ENCODE results near the gene ARHGEF6. TPM values are rescaled to one million over a fixed set of nuclear protein-coding genes. Genes with fewer than 3 reads are reported as not detected.

ARHGEF6 gene
- total RNA-seq, 1 donor from 2014 or later: 4.7 TPM

DNA sequence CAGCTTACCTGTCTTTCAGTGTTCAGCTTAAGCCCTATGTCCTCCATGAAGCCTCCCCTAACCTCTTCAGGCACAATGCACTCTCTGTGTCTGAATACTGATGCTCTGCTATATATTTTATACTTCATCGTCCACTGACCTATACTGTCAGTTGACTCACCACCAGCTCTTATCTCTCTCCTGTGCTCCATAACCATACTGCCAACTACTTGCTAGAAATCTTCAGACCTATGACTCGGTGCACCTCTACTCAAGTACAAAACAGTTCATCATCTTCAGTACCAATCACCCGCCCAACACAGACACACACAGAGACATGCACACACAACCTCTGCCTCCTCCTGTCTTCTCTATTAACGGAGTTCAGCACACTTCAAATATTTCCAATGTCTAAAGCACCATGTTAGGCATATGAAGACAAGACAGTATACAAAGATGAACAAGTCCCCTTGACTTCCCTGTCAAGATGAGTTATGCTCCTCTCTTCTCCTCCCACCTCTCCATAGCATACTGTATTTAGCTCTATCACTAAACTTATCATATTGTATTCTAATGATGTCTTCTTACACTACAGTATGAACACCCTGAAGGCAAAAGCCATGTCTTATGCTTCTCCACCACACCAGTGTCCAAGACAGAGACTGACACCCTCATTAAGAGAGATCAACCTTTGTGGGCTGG is 42.5 kb downstream of the ARHGEF6 start:
- Histone ChIP-seq H3K9ac (ENCODE audit: low read length) (no peak overlapping the region), H3K27me3 (ENCODE audit: insufficient read depth, low read length) (no peaks in the 10 kb centered on the region), H3K4me1 (ENCODE audit: insufficient read depth, low read length) (no peaks in the 10 kb centered on the region), H3K9me3 (ENCODE audit: insufficient read depth, low read depth, low read length) (no peaks in the 10 kb centered on the region), H4K20me1 (ENCODE audit: insufficient read depth, low read length) (no peaks in the 10 kb centered on the region), H3K27ac (ENCODE audit: low read depth, low read length) (no peak overlapping the region), H3K4me2 (ENCODE audit: low read length) (no peak overlapping the region), H3K79me2 (ENCODE audit: insufficient read depth, low read length) (no peaks in the 10 kb centered on the region), H2AFZ (ENCODE audit: low read depth, low read length) (no peak overlapping the region), H3K36me3 (ENCODE audit: insufficient read depth, low read length) (no peaks in the 10 kb centered on the region), H3K4me3 (ENCODE audit: insufficient read depth, low read depth, low read length) (no peak overlapping the region)
- no peak overlapping the region for H3K4me3 Mint-ChIP-seq (ENCODE audit: unreplicated experiment)
- DNase-seq (ENCODE audit: low read depth): no peak
- H3K9me3 Mint-ChIP-seq (ENCODE audit: unreplicated experiment): peaks cover 5% of the 10 kb centered on the region
- FAIRE-seq: no peak
- H3K4me1 Mint-ChIP-seq (ENCODE audit: low read depth, unreplicated experiment): no peaks in the 10 kb centered on the region
- H3K27ac Mint-ChIP-seq (ENCODE audit: unreplicated experiment): no peak overlapping the region
- TF ChIP-seq, protein P1, sequence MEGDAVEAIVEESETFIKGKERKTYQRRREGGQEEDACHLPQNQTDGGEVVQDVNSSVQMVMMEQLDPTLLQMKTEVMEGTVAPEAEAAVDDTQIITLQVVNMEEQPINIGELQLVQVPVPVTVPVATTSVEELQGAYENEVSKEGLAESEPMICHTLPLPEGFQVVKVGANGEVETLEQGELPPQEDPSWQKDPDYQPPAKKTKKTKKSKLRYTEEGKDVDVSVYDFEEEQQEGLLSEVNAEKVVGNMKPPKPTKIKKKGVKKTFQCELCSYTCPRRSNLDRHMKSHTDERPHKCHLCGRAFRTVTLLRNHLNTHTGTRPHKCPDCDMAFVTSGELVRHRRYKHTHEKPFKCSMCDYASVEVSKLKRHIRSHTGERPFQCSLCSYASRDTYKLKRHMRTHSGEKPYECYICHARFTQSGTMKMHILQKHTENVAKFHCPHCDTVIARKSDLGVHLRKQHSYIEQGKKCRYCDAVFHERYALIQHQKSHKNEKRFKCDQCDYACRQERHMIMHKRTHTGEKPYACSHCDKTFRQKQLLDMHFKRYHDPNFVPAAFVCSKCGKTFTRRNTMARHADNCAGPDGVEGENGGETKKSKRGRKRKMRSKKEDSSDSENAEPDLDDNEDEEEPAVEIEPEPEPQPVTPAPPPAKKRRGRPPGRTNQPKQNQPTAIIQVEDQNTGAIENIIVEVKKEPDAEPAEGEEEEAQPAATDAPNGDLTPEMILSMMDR (IDR thresholded peaks at IDR 0.05; ENCODE audit: insufficient read depth, low read depth, low read length): no peak
- no peak for TF ChIP-seq EZH2 (IDR thresholded peaks at IDR 0.05; ENCODE audit: insufficient read depth, low read length)
- H3K27me3 Mint-ChIP-seq (ENCODE audit: low read depth, unreplicated experiment): no peaks in the 10 kb centered on the region
- no peaks in the 10 kb centered on the region for H3K36me3 Mint-ChIP-seq (ENCODE audit: low read depth, unreplicated experiment)

DNA sequence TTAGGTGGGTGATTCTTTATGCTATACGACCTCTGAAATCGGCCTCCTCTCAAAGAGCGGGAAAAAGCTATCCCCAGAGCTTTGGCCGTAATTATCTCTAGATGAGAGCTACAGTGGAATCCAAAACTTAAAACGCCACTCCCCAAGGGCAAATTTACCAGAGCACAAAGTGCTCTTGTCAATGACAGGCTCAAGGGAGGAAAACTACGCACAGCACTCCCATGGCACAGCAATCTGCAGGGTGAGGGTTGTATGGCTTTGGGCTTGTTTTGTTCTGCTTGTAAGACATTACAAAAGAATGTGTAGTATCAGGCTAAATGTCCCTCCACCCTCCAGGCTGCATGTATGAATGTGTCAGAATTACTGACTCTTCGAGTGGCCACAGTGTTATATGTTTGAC is 44.0 kb downstream of the ARHGEF6 start:
- peaks cover 5% of the 10 kb centered on the region for H3K9me3 Mint-ChIP-seq (ENCODE audit: unreplicated experiment)
- FAIRE-seq: peak; percentile 49

DNA sequence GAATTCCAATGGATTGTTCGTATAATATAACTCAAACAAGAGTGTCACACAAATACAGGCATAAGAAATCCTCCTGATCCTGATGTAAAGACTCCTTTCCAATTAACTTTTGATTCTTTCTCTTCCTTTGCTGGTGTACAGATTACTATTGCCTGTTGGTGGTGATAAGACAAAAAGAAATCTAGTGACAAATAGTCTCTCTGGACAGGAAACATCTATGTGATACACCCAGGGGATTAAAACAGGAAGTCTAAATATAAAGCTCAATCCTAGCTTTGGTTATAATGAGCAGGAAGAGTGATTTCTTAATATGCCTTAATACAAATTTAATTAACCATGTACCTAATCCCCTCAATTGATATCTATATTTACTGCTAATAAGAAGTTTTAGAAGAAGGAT is 45.1 kb downstream of the ARHGEF6 start:
- Histone ChIP-seq H3K9me3 (ENCODE audit: insufficient read depth, low read depth, low read length) (no peaks in the 10 kb centered on the region), H3K4me2 (ENCODE audit: low read length) (no peak overlapping the region), H3K4me1 (ENCODE audit: insufficient read depth, low read length) (no peaks in the 10 kb centered on the region), H3K27ac (ENCODE audit: low read depth, low read length) (no peak overlapping the region), H3K4me3 (ENCODE audit: insufficient read depth, low read depth, low read length) (no peak overlapping the region), H3K9ac (ENCODE audit: low read length) (no peak overlapping the region), H3K36me3 (ENCODE audit: insufficient read depth, low read length) (no peaks in the 10 kb centered on the region), H4K20me1 (ENCODE audit: insufficient read depth, low read length) (no peaks in the 10 kb centered on the region), H3K27me3 (ENCODE audit: insufficient read depth, low read length) (no peaks in the 10 kb centered on the region), H2AFZ (ENCODE audit: low read depth, low read length) (no peak overlapping the region), H3K79me2 (ENCODE audit: insufficient read depth, low read length) (no peaks in the 10 kb centered on the region)
- TF ChIP-seq, protein P1 (IDR thresholded peaks at IDR 0.05; ENCODE audit: insufficient read depth, low read depth, low read length): no peak
- TF ChIP-seq EZH2 (IDR thresholded peaks at IDR 0.05; ENCODE audit: insufficient read depth, low read length): no peak
- DNase-seq (ENCODE audit: low read depth) (no peak), FAIRE-seq (peak; percentile 47)
- Mint-ChIP-seq H3K4me3 (ENCODE audit: unreplicated experiment) (no peak overlapping the region), H3K27ac (ENCODE audit: unreplicated experiment) (no peak overlapping the region), H3K27me3 (ENCODE audit: low read depth, unreplicated experiment) (no peaks in the 10 kb centered on the region), H3K4me1 (ENCODE audit: low read depth, unreplicated experiment) (peaks cover 3% of the 10 kb centered on the region), H3K9me3 (ENCODE audit: unreplicated experiment) (peaks cover 5% of the 10 kb centered on the region), H3K36me3 (ENCODE audit: low read depth, unreplicated experiment) (no peaks in the 10 kb centered on the region)

More for the DNA sequence above, 44.0 kb downstream of the ARHGEF6 start:
- no peak overlapping the region for H3K4me3 ChIP-seq (ENCODE audit: insufficient read depth, low read depth, low read length)
- no peaks in the 10 kb centered on the region for H3K36me3 ChIP-seq (ENCODE audit: insufficient read depth, low read length)
- no peaks in the 10 kb centered on the region for H4K20me1 ChIP-seq (ENCODE audit: insufficient read depth, low read length)
- H2AFZ ChIP-seq (ENCODE audit: low read depth, low read length): no peak overlapping the region
- TF ChIP-seq, protein P1 (IDR thresholded peaks at IDR 0.05; ENCODE audit: insufficient read depth, low read depth, low read length): no peak
- no peak for TF ChIP-seq EZH2 (IDR thresholded peaks at IDR 0.05; ENCODE audit: insufficient read depth, low read length)
- no peaks in the 10 kb centered on the region for H3K79me2 ChIP-seq (ENCODE audit: insufficient read depth, low read length)
- H3K27me3 ChIP-seq (ENCODE audit: insufficient read depth, low read length): no peaks in the 10 kb centered on the region
- no peaks in the 10 kb centered on the region for H3K36me3 Mint-ChIP-seq (ENCODE audit: low read depth, unreplicated experiment)
- no peak overlapping the region for H3K4me3 Mint-ChIP-seq (ENCODE audit: unreplicated experiment)
- H3K27ac Mint-ChIP-seq (ENCODE audit: unreplicated experiment): no peak overlapping the region
- no peak overlapping the region for H3K27ac ChIP-seq (ENCODE audit: low read depth, low read length)
- H3K27me3 Mint-ChIP-seq (ENCODE audit: low read depth, unreplicated experiment): no peaks in the 10 kb centered on the region
- H3K9ac ChIP-seq (ENCODE audit: low read length): no peak overlapping the region
- H3K4me1 ChIP-seq (ENCODE audit: insufficient read depth, low read length): no peaks in the 10 kb centered on the region
- no peak for DNase-seq (ENCODE audit: low read depth)
- H3K9me3 ChIP-seq (ENCODE audit: insufficient read depth, low read depth, low read length): no peaks in the 10 kb centered on the region
- no peaks in the 10 kb centered on the region for H3K4me1 Mint-ChIP-seq (ENCODE audit: low read depth, unreplicated experiment)
- H3K4me2 ChIP-seq (ENCODE audit: low read length): no peak overlapping the region

Measured in astrocyte (in vitro differentiated cells and primary cell).